Stomach smooth muscle (tissue), 2 donors: ENCODE data around the gene SKOR2.

Source experiments
- H3K27ac ChIP-seq: one replicate; pipeline ENCODE4 v1.7.0; 2013; ENCODE audit warnings: mild to moderate bottlenecking, low read length, inconsistent platforms
- H3K27me3 ChIP-seq, 2 donors: one replicate each; pipeline ENCODE4 v1.7.0; 2013; ENCODE audit warnings: low read length in 2 of 2; ENCODE audit not compliant: insufficient read depth in 2 of 2, control insufficient read depth in 1 of 2
- H3K36me3 ChIP-seq, 2 donors: one replicate each; pipeline ENCODE4 v1.7.0; 2013; ENCODE audit warnings: low read length in 2 of 2; ENCODE audit not compliant: control insufficient read depth in 2 of 2, insufficient read depth in 2 of 2
- H3K4me1 ChIP-seq: one replicate; pipeline ENCODE4 v1.7.0; 2013; ENCODE audit warnings: low read length; ENCODE audit not compliant: control insufficient read depth, insufficient read depth
- H3K4me3 ChIP-seq, 2 donors: one replicate each; pipeline ENCODE4 v1.7.0; 2013; ENCODE audit warnings: low read length in 2 of 2
- H3K9ac ChIP-seq, 2 donors: one replicate each; pipeline ENCODE4 v1.7.0; 2013; ENCODE audit warnings: low read length in 2 of 2, mild to moderate bottlenecking in 1 of 2
- H3K9me3 ChIP-seq, 2 donors: one replicate each; pipeline ENCODE4 v1.7.0; 2013; ENCODE audit warnings: low read length in 2 of 2; ENCODE audit not compliant: control insufficient read depth in 2 of 2
- donor health status: healthy.
- donor health status: Pancreatic carcinoma.

Gene SKOR2

DNA sequence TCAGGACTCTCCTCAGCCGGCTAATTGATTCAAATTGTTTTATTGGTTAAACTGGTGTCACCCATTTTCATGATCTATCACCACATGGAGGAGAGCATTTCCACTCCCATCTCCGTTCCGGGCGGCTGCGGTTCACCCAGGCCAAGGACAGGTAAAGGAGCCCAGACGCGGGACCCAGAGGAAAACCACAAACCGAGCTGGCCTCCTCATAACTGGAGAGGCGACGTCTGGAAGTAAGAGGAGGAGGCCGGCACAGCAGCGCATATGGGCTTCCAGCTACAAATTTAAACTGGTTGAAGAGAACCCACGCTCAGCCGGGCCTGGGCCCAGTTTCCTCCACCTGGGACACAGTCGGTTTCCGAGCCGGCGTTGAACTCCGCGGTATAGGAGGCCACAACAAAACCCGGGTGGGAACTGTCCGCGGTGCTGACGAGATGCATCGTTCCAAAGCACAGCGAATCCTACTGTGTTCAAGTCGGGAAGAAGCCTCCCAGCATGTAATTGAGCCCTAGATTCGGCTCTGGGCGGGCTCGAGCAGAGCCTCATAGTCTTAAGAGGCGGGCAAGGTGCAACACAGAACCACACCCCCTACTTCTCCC lies 3.0 kb upstream of the SKOR2 start:
- H3K4me3 ChIP-seq: no peak overlapping the region
- H3K4me1 ChIP-seq: peaks cover 2% of the 10 kb centered on the region
- peaks cover 55 to 71% of the 10 kb centered on the region in 2 donors for H3K27me3 ChIP-seq
- H3K9ac ChIP-seq: no peak overlapping the region
- peaks cover 3% of the 10 kb centered on the region in 2 donors for H3K9me3 ChIP-seq
- no peaks in the 10 kb centered on the region for H3K36me3 ChIP-seq
- H3K27ac ChIP-seq: no peak overlapping the region

DNA sequence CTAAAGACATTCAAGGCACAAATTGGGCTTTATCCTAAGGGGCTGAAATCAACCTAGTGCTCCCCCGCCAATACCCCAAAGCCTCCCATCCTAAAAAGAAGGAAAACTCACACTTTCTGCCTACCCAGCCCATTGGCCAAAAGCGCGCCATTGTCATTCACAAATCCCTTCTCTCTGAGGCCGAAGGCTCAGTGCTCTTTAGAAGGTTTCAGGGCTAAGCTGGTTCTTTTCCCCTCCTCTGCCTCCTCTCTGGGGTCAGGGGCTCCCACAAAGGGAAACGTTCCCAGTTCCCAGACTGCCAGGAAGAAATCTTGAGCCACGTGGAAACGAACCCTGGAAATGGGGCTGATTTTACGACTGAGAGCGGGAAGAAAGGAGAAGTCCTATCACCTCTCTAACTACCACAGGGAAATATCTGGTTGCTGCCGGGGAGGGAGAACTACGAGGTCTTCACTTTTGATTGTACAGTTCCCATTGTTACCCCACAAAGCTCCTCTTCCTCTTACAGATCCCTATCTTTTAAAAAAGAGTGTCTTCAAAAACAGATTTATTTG lies 1.7 kb upstream of the SKOR2 start:
- peaks cover 58 to 73% of the 10 kb centered on the region in 2 donors for H3K27me3 ChIP-seq
- H3K27ac ChIP-seq: no peak overlapping the region
- H3K4me1 ChIP-seq: peaks cover 2% of the 10 kb centered on the region
- peaks cover 0 to 3% of the 10 kb centered on the region in 2 donors for H3K9me3 ChIP-seq
- H3K4me3 ChIP-seq: no peak overlapping the region
- H3K9ac ChIP-seq: no peak overlapping the region
- no peaks in the 10 kb centered on the region for H3K36me3 ChIP-seq

DNA sequence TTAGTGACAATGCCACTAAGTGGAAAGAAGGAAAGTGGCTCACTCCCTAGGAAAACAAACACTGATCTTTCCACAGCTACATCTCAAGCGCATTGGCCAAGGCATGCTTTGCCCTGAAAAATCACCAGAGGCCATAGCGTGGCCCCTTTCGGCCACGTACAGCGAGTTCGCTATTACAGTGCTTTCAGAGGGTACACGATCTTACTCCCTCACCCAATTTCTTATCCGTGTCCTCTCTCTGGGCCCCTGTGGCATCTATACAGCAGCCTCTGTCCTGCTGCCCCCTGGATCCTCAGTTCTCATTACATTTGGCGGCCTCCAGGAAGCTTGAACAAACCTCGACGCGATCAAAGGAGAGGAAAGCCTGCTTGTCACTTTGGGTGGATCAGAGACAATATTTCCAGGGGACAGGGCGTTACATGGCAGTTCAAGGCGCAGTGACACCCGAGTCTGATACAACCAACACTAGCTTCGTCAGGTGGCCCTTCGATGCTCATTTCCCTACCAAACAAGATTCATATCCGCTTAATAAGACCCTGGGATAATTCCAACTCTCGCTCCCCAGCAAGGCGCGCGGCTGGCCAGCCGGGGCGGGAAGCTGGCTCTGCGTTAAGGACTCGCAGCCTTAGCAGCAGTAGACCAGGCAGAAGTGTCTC lies 941 bp downstream of the SKOR2 start:
- peaks cover 0 to 3% of the 10 kb centered on the region in 2 donors for H3K9me3 ChIP-seq
- H3K27me3 ChIP-seq: peaks cover 58 to 82% of the 10 kb centered on the region in 2 donors

DNA sequence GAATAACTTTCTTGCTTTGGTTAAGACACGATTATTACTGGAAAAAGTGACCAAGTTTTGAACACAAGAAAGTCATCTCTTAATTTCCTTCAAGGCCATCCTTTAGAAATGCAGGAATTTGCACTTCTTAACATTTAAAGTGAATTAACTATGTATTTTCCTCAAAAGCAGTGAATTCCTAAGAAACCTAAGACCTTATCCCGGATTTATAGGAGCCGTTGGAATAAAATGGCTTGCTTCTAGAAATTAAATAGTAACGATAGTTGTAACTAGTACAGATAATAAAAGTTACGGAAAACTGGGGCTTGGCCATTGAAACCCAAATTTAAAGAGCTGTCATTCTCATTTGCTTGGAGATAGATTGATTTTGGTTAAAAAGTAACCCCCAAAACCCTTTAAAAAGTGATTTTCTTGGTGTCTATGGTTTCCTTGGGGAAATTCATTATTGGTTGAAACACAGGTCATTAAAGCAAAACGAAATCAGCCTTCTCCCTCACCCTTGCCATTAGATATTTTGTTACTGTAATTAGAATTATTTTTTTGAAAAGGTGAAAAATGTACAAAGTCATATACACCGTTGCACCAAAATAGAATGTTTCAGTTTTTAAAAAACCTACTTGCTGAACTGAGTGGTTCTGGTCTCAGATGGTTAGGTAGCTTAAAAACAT lies 2.0 kb downstream of the SKOR2 start:
- Histone ChIP-seq H3K36me3 (no peaks in the 10 kb centered on the region), H3K4me3 (no peak overlapping the region), H3K27me3 (peaks cover 52 to 84% of the 10 kb centered on the region in 2 donors), H3K9me3 (peaks cover 0 to 3% of the 10 kb centered on the region in 2 donors), H3K9ac (no peak overlapping the region), H3K4me1 (peaks cover 2% of the 10 kb centered on the region), H3K27ac (no peak overlapping the region)

More for the DNA sequence above, 941 bp downstream of the SKOR2 start:
- Histone ChIP-seq H3K9ac (no peak overlapping the region), H3K4me1 (peaks cover 2% of the 10 kb centered on the region), H3K36me3 (no peaks in the 10 kb centered on the region), H3K4me3 (no peak overlapping the region), H3K27ac (no peak overlapping the region)

DNA sequence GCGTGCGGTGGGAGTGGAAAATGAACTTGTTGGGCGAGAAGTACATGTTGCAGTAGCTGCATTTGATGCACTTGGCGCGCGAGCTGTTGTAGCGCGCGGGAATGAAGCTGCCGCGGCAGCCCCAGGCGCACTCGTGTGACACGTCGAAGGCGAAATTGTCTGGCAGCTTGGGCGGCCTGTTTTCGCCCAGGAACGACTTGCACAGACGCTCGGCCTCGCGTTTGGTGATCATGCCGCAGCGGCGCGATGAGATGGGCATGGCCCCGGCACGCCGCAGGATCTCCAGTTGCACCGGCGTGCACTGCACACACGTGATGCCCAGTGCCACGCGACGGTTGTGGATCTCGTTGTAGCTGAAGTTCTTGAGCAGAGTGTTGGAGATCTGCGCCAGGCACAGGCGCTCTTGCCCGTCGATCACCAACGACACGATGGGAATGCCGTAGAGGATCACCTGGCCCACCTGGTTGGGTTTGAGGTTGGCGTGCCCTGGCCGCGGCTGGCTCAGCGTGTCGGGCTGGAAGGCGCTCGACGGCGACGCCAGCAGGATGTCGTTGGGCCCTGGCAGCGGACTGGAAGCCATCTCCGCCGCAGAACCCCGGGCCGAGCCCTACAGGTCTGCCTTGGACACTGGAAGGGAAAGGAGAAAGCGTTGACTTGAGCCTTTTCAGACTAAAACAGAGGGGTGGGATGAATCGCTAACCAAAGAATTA lies 2.7 kb downstream of the SKOR2 start:
- H3K27ac ChIP-seq: no peak overlapping the region
- no peaks in the 10 kb centered on the region for H3K36me3 ChIP-seq
- H3K4me3 ChIP-seq: no peak overlapping the region
- H3K9ac ChIP-seq: no peak overlapping the region
- H3K4me1 ChIP-seq: peaks cover 2% of the 10 kb centered on the region
- peaks cover 0 to 3% of the 10 kb centered on the region in 2 donors for H3K9me3 ChIP-seq
- H3K27me3 ChIP-seq: peaks cover 46 to 81% of the 10 kb centered on the region in 2 donors

DNA sequence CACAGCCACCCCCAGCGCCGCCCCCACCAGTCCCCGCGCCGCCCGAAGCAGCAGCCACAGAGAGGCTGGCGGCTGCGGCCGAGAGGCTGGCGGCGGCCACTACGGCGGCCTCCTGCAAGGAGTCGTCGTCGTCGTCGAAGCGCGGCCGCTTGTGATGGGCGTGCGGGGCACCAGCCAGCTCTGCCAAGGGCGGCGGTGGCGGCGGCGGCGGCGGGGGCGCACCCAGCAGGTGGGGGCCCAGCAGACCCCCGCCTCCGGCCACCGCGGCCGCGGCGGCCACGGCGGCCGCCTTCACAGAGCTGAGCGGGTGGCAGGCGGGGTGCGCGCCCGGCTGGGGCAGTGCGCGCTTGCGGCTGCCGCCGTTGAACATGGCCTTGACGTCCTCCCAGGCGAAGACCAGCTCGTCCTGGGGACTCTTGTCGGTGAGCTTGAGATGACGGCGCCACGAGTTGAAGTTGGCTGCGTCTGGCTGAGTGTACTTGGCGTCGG lies 3.3 kb downstream of the SKOR2 start:
- peaks cover 46 to 75% of the 10 kb centered on the region in 2 donors for H3K27me3 ChIP-seq
- H3K4me3 ChIP-seq: no peak overlapping the region
- no peak overlapping the region for H3K27ac ChIP-seq
- no peaks in the 10 kb centered on the region for H3K36me3 ChIP-seq
- H3K4me1 ChIP-seq: peaks cover 2% of the 10 kb centered on the region
- no peak overlapping the region for H3K9ac ChIP-seq
- H3K9me3 ChIP-seq: no peaks in the 10 kb centered on the region

DNA sequence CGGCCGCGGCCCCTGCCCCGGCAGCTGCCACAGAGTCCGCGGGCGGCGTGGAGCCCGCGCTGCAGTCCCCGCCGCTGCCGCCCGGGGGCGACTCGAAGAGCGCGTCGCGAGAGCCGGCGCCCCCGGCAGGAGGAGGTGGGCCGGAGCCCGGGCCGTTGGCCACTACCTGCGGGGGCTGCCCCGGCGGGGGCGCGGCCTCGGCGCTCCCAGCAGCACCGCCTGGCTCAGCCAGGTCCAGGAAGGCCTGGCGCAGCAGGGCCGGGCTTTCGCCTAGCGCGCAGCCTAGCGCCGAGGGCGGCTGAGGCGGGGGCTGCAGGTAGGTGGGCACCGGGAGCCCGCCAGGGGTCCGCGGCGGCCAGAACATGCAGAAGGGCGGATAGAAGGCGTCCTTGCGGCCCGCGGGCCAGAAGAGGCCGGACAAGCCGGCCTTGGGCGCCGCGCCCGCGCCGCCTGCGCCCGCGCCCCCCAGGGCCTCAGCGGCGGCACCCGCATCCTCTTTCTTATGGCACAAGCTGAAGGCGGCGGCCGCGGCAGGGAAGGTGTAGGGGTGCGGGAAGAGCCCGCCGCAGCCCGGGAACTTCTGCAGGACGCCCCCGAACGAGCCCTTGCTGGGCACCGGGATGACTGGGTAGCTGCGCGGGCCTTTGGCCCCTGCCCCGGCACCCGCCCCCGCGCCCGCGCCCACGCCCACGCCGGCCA lies 3.9 kb downstream of the SKOR2 start:
- H3K36me3 ChIP-seq: no peaks in the 10 kb centered on the region
- no peaks in the 10 kb centered on the region for H3K9me3 ChIP-seq
- H3K27ac ChIP-seq: no peak overlapping the region
- H3K4me3 ChIP-seq: no peak overlapping the region
- peaks cover 42 to 72% of the 10 kb centered on the region in 2 donors for H3K27me3 ChIP-seq
- peaks cover 2% of the 10 kb centered on the region for H3K4me1 ChIP-seq
- no peak overlapping the region for H3K9ac ChIP-seq

DNA sequence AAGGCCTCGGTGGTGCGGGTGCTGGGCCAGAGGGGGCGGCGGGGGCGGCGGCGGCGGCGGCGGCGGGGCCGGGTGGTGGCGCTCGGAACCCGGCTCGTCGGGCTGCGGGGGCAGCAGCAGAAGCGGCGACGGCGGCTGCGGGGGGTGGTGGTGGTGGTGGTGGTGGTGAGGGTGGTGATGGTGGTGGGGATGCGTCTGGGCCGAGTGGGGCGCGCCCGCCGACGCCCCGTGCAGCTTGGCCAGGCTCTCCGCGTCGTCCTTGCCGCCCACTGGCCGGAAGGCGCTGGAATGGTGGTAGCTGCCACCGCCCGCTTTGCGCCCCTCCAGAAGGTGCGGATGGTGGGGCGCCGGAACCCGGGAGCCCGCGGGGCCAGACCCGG lies 4.4 kb downstream of the SKOR2 start:
- no peaks in the 10 kb centered on the region for H3K9me3 ChIP-seq
- no peak overlapping the region for H3K9ac ChIP-seq
- no peak overlapping the region for H3K27ac ChIP-seq
- no peak overlapping the region for H3K4me3 ChIP-seq
- H3K36me3 ChIP-seq: no peaks in the 10 kb centered on the region
- H3K27me3 ChIP-seq: peaks cover 37 to 67% of the 10 kb centered on the region in 2 donors
- peaks cover 2% of the 10 kb centered on the region for H3K4me1 ChIP-seq

DNA sequence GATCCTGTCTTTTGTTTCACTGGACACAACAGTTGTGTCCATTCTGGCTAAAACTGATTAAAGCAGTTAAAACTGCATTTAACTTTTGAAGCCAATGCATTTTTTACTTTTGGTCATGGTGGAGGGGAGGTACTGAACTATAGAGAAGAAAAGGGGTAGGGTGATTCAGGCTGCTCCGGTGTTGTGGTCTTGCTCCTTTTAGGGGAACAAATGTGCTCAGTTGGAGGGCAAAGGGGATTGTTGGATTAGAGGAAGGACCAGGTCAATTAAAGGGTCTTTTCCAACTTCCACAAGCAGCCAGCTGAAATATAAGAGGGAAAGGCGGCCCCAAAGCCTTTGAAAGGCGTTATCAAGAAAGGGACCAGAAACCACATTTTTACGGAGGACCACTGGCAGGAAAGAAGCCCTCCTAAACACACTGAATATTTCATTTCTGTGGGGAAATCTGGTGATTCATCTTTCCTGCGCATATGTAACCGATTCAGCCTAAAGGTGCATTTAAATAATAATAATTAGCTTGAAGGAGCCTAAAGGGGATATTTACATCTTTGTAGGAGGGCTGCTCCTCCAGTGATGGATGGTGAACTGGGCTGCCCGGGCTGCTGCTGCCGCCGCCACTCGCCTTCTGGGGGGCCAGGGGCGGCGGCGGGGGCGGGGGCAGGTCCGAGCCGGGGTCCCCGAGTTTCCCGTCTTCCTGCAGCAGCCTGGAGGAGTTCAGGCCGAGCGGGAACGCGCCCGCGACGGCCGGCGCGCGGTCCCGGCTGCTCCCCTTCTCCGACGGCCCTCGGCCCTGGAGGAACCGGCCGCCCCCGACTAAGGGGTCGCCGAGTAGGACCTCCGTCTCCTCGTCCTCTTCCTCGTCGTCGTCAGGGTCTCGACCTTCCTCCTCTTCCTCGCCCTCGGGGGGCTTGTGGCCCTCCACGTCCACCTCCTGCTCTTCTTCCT lies 5.2 kb downstream of the SKOR2 start:
- H3K4me3 ChIP-seq: no peak overlapping the region
- H3K27me3 ChIP-seq: peaks cover 30 to 61% of the 10 kb centered on the region in 2 donors
- H3K27ac ChIP-seq: no peak overlapping the region
- H3K9ac ChIP-seq: no peak overlapping the region
- peaks cover 2% of the 10 kb centered on the region for H3K4me1 ChIP-seq
- no peaks in the 10 kb centered on the region for H3K9me3 ChIP-seq
- H3K36me3 ChIP-seq: no peaks in the 10 kb centered on the region
